Pancreas (tissue), 10 donors: ENCODE data around the gene KIF24. TPM values are rescaled to one million over a fixed set of nuclear protein-coding genes. Genes with fewer than 3 reads are reported as not detected.

ENCODE experiments used
- ATAC-seq, 4 donors: fragments of 200-7000 bp; cut with Tn5 transposase; one replicate each; pipeline versions ENCODE4 v1.8.0 to v1.9.1; 2020; ENCODE audit warnings: mild to moderate bottlenecking in 4 of 4, moderate library complexity in 4 of 4
- DNase-seq, 6 donors: peaks; one replicate each; pipeline ENCODE4 v3.0.0-alpha.2; 2020
- FAIRE-seq: peaks from 2 replicates; lab custom pipeline; 2012; peaks lifted over from hg19 to GRCh38; lab: Jason Lieb, UNC
- H3K27ac ChIP-seq, 4 donors: fragments of 200-600 bp; sonication (generic); 1 replicate in 3 of 4; 2 replicates in 1 of 4; pipeline versions ENCODE4 v1.5.0 to v1.8.0; 2020
- H3K27me3 ChIP-seq, 4 donors: fragments of 200-600 bp; one replicate each; pipeline ENCODE4 v1.8.0; 2021
- H3K36me3 ChIP-seq, 3 donors: fragments of 200-600 bp; sonication (generic) in 1 of 3; one replicate each; pipeline versions ENCODE4 v1.5.0 to v1.8.0; 2020 to 2021
- H3K4me1 ChIP-seq, 3 donors: fragments of 200-600 bp; one replicate each; pipeline ENCODE4 v1.8.0; 2021
- H3K4me3 ChIP-seq, 4 donors: fragments of 200-600 bp; sonication (generic) in 2 of 4; one replicate each; pipeline versions ENCODE4 v1.5.0 to v1.8.0; 2020 to 2021
- H3K9me3 ChIP-seq, 4 donors: fragments of 200-600 bp; one replicate each; pipeline ENCODE4 v1.8.0; 2021
- CTCF ChIP-seq, 4 donors: fragments of 200-600 bp; sonication (generic) in 3 of 4; IDR thresholded peaks; one replicate each; pipeline versions ENCODE4 v1.5.0 to v1.8.0; 2021; ENCODE audit warnings: antibody characterized with exemption in 4 of 4
- WGBS, 2 donors: extraction: QIAGEN DNeasy Blood & Tissue Kit; methylation state at CpG; one replicate each; pipeline ENCODE4 v1.1.7; 2013; 5-methylcytosine and 5-hydroxymethylcytosine counted together
- intact Hi-C, 3 donors: fragments of 100-400 bp; cut with DNase I; formaldehyde crosslinking; loops; one replicate each; pipeline versions ENCODE4 v1.11.1 to v1.14.2; 2022
- polyA plus RNA-seq, 2 donors: library from polyadenylated mRNA; stranded (reverse); fragments of 200-250 nt; gene quantifications; one replicate each; pipeline ENCODE4 v1.2.3, GENCODE V29; 2013
- total RNA-seq, 6 donors: library from RNA; stranded (reverse); fragmentation: NEBNext Ultra II Directional in 4 of 6; extraction: Animal tissue kit (Norgen Biotek cat#: 25700) in 4 of 6; gene quantifications; one replicate each; pipeline versions ENCODE4 v1.2.1 to v1.2.4, GENCODE V29; 2021 to 2023
- donor health status: healthy with polysubstance abuse.
- donor health status: DM: no; HTN: no; CAD: no; lungs with moderate emphysema.
- donor health status: DM: no; HTN: no; CAD: no.
- donor health status: control.
- donor health status: control.
- donor health status: Bipolar disorder and iron deficiency.
- donor health status: DM: yes; HTN: yes; CAD: no.
- donor health status: DM: no; HTN: no; CAD: no.
- donor health status: DM: no; HTN: no; CAD: no.
- donor health status: DM: yes; HTN: yes; CAD: no.

KIF24 gene
- total and polyA plus RNA-seq, 8 donors, result 0.37 to 0.69 (median 0.47) TPM

GRCh38 chr9:34349324-34349723, 20.3 kb upstream of the KIF24 start:
- ATAC-seq, result no peak
- no peak for FAIRE-seq
- no peak for DNase-seq
- no peaks in the 10 kb centered on the region for H3K36me3 ChIP-seq
- intact Hi-C loops, result no loop called here
- H3K4me3 ChIP-seq, result no peak overlapping the region
- H3K4me1 ChIP-seq, result peaks cover 8 to 24% (median 21%) of the 10 kb centered on the region in 3 donors
- WGBS, 2 donors, result 89 to 90% methylated on average over 3 of the region's 3 CpGs
- H3K27me3 ChIP-seq, result no peaks in the 10 kb centered on the region
- no peak overlapping the region for H3K27ac ChIP-seq
- TF ChIP-seq CTCF (IDR thresholded peaks at IDR 0.05), result no peak
- H3K9me3 ChIP-seq, result no peaks in the 10 kb centered on the region

GRCh38 chr9:34347800-34348158, 18.7 kb upstream of the KIF24 start:
- no peak overlapping the region for H3K27ac ChIP-seq
- H3K36me3 ChIP-seq, result no peaks in the 10 kb centered on the region
- no peak for FAIRE-seq
- no peaks in the 10 kb centered on the region for H3K9me3 ChIP-seq
- intact Hi-C loops, result no loop called here
- H3K4me3 ChIP-seq, result no peak overlapping the region
- H3K27me3 ChIP-seq, result no peaks in the 10 kb centered on the region
- ATAC-seq, result no peak
- TF ChIP-seq CTCF (IDR thresholded peaks at IDR 0.05), result no peak
- DNase-seq, result no peak
- peaks cover 18 to 36% (median 30%) of the 10 kb centered on the region in 3 donors for H3K4me1 ChIP-seq

GRCh38 chr9:34346873-34347799, 18.1 kb upstream of the KIF24 start:
- FAIRE-seq (no peak), DNase-seq (no peak), ATAC-seq (no peak)
- intact Hi-C loops, result no loop called here
- H3K27me3 ChIP-seq, result no peaks in the 10 kb centered on the region
- H3K4me3 ChIP-seq, result no peak overlapping the region
- 70 to 79% methylated on average over 15 of the region's 15 CpGs for WGBS, 2 donors
- no peak for TF ChIP-seq CTCF (IDR thresholded peaks at IDR 0.05)
- H3K4me1 ChIP-seq, result peaks cover 24 to 40% (median 33%) of the 10 kb centered on the region in 3 donors
- H3K36me3 ChIP-seq, result no peaks in the 10 kb centered on the region
- no peak overlapping the region for H3K27ac ChIP-seq
- H3K9me3 ChIP-seq, result no peaks in the 10 kb centered on the region

- 29 to 34% methylated on average over 1 of the region's 1 CpG for WGBS, 2 donors
- no peak for FAIRE-seq
- Histone ChIP-seq H3K9me3 (no peaks in the 10 kb centered on the region), H3K4me3 (no peak overlapping the region), H3K36me3 (no peaks in the 10 kb centered on the region), H3K27me3 (no peaks in the 10 kb centered on the region), H3K27ac (peak overlapping the region; percentile 38 to 89 (median 81)), H3K4me1 (peaks cover 30 to 49% (median 39%) of the 10 kb centered on the region in 3 donors)
- DNase-seq, result peak in 2 of 6 donors; percentile 45
- ATAC-seq, result peak; percentile 63 to 74 (median 72)
- TF ChIP-seq CTCF (IDR thresholded peaks at IDR 0.05), result no peak
- intact Hi-C loops, result no loop called here
Observed at GRCh38 chr9:34343605-34344004, 14.5 kb upstream of the KIF24 start.

GRCh38 chr9:34343090-34343489, 14.0 kb upstream of the KIF24 start:
- 42% methylated on average over 5 of the region's 5 CpGs for WGBS, 2 donors
- peak overlapping the region; percentile 38 to 89 (median 81) for H3K27ac ChIP-seq
- intact Hi-C loops, result no loop called here
- no peak overlapping the region for H3K4me3 ChIP-seq
- H3K27me3 ChIP-seq, result no peaks in the 10 kb centered on the region
- H3K36me3 ChIP-seq, result no peaks in the 10 kb centered on the region
- H3K4me1 ChIP-seq, result peaks cover 30 to 49% (median 39%) of the 10 kb centered on the region in 3 donors
- no peak for TF ChIP-seq CTCF (IDR thresholded peaks at IDR 0.05)
- DNase-seq (peak; percentile 75 to 91 (median 88)), ATAC-seq (peak; percentile 84 to 90 (median 86)), FAIRE-seq (no peak)
- no peaks in the 10 kb centered on the region for H3K9me3 ChIP-seq
